ENCODE data around the gene PIAS1.
A peak's percentile ranks its signal among the peaks of the same experiment; 100 is the strongest.
"Not testable (repeated sequence)": the region's sequence is repeated elsewhere in the genome, so short reads cannot be mapped to it uniquely, and the experiment has no call there.

The PIAS1 gene

DNA sequence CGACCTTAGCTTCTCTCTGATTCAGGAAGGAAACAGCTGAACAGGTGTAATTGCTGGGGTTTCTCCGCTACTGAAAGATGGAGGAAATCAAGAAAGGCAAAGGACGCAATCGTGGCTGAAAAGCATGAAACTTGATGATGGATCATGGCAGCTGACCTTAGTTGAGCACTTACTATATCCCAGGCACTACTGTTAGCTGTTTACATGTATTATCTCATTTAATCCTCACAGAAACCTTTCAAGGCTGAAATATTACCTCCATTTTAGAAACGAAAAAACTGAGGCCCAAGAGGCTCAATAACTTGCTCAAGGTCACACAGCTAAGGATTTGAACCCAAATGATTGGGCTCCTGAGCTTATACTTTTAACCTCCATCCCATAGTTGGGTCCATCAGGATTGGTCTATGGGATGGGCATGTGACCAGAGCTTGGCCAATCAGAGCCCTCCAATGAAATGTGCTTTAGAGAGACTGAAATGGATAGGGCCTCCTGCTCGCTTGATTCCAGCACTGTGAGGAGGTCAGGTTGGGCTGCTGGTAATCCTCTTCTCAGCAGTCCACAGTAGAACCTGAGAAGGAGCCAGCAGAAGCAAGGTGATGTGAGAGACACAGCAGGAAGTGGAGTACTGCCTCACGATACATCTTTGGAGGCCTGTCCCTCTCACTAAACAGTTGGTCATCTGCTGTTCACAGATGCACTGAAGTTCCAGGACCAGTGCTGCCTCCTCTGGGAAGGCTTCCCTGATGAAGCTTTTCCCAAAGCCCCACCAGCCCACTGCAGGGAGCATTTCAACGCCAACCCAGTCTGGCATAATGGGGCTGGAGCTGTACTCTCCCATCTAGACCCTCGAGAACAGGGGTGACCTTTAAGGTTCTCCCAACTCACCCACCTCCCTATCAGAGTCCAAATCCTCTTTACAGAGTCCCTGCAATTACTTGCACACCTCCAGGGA, 165.0 kb downstream of the PIAS1 start:
- no peak for DNase-seq (ENCODE audit: low read depth)

DNA sequence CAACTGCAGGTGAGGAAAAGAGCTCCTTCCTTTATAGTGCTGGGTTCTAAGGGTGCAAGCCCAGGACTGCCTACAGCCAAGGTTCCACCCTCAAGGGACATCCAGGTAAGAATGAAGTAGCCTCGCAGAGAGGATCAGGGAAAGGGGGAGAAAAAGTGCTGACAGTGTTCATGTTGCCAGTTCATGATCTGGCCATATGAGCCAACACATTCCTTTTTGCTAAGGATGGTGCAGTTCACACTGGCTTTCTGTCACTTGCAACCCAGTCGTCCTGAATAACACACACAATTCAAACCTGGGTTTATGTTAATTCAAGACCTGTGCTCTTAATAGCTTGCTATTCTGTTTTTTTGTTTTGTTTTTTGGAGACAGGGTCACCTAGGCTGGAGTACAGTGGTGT, 166.4 kb downstream of the PIAS1 start:
- DNase-seq (ENCODE audit: low read depth) = no peak

DNA sequence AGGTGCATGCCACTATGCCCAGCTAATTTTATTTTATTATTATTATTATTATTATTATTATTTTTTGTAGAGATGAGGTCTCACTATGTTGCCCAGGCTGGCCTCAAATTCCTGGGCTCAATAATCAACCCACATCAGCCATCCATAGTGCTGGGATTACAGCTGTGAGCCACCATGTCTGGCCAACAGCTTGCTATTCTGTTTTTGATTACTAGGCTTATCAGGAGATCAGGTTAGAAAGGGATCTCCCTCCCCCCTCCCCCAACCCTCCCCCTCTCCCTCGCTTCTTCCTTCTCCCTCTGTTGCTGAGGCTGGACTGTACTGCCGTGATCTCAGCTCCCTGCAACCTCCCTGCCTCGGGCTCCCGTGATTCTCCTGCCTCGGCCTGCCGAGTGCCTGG, 166.9 kb downstream of the PIAS1 start:
- DNase-seq (ENCODE audit: low read depth) = no peak

DNA sequence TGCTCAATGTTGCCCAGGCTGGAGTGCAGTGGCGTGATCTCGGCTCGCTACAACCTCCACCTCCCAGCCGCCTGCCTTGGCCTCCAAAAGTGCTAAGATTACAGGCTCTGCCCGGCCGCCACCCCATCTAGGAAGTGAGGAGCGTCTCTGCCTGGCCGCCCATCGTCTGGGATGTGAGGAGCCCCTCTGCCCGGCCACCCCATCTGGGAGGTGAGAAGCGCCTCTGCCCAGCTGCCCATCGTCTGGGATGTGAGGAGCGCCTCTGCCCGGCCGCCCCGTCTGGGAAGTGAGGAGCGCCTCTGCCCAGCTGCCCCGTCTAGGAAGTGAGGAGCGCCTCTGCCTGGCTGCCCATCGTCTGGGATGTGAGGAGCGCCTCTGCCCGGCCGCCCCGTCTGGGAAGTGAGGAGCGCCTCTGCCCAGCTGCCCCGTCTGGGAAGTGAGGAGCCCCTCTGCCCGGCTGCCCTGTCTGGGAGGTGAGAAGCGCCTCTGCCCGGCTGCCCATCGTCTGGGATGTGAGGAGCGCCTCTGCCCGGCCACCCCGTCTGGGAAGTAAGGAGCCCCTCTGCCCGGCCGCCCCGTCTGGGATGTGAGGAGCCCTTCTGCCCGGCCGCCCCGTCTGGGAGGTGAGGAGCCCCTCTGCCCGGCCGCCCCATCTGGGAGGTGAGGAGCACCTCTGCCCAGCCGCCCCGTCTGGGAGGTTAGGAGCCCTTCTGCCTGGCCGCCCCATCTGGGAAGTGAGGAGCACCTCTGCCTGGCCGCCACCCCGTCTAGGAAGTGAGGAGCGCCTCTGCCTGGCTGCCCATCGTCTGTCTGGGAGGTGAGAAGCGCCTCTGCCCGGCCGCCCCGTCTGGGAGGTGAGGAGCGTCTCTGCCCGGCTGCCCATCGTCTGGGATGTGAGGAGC, 167.7 kb downstream of the PIAS1 start:
- not testable (repeated sequence) for DNase-seq (ENCODE audit: low read depth)

DNA sequence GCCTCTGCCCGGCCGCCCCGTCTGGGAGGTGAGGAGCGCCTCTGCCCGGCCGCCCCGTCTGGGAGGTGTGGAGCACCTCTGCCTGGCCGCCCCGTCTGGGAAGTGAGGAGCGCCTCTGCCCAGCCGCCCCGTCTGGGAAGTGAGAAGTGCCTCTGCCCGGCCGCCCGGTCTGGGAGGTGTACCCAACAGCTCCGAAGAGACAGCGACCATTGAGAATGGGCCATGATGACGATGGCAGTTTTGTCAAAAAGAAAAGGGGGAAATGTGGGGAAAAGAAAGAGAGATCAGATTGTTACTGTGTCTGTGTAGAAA, 168.3 kb downstream of the PIAS1 start:
- DNase-seq (ENCODE audit: low read depth) = not testable (repeated sequence)

DNA sequence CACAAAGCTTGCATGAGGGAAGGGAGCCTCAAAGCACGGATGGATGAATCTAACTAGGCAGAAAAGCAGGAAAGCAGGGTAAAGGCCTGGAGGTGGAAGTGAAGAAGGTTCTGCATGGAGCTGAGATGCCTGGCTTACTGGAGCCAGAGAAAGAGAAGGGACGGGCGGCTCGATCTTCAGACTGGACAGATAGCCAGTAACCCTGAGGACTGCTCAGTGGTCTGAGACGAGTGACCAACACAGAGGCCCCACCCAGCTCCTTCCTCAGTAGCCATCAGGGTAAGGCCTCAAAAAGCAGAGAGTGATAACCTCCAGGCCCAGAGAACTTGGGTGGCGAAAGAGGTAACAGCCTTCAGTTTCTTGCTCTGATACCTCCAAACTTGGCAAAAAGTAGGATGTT, 169.1 kb downstream of the PIAS1 start:
- no peak for DNase-seq (ENCODE audit: low read depth)

DNA sequence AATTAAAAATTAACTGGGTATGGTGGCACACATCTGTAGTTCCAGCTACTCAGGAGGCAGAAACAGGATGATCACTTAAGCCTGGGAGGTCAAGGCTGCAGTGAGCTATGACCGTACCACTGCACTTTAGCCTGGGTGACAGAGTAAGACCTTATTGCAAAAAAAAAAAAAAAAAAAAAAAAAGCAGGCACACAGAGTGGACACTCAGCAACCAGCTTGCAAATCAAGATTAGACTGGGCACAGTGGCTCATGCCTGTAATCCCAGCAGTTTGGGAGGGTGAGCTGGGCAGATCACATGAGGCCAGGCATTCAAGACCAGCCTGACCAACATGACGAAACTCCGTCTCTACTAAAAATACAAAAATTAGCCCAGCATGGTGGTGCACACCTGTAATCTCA, 170.0 kb downstream of the PIAS1 start:
- DNase-seq (ENCODE audit: low read depth) = no peak

DNA sequence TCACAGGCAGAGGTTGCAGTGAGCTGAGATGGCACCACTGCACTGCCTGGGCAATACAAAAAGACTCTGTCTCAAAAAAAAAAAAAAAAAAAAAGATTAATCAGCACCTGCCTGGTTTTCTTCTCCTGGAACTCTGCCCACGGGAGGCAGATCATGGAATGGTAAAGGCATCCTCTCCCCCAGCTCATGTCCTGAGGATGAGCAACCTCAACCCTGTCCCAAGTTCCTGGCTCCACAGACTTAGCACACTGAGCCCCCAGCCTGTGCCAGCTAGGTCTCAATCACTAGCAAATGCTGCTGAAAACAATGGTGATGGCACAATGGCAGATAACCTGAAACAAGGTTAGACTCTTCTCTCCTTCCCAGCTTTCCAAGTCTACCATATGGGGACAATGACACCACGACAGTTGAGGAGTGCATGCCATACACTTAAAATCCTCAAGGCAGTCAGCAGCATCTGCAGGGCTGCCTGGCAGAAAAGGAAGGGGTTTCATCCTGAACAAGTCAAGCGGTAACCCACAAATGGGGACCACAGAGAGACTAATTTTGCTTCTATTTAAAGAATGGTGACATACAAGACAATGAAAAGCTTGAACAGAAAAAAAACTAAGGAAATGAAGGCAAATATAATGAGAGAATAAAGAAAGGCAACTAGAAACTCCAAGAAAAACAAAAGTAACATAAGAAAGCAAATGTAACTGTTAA, 170.6 kb downstream of the PIAS1 start:
- DNase-seq (ENCODE audit: low read depth) = no peak

DNA sequence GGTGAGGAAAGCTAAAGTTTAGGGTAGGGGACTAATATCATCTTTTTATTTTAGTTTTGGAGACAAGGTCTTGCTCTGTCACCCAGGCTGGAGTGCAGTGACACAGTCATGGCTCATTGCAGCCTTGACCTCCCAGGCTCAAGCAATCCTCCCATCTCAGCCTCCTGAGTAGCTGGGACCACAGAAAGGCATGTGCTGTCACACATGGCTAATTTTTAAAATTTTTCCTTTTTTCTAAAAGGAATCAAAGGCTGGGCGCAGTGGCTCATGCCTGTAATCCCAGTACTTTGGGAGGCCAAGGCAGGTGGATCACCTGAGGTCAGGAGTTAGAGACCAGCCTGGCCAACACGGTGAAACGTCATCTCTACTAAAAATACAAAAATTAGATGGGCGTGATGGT, 171.3 kb downstream of the PIAS1 start:
- not testable (repeated sequence) for DNase-seq (ENCODE audit: low read depth)

DNA sequence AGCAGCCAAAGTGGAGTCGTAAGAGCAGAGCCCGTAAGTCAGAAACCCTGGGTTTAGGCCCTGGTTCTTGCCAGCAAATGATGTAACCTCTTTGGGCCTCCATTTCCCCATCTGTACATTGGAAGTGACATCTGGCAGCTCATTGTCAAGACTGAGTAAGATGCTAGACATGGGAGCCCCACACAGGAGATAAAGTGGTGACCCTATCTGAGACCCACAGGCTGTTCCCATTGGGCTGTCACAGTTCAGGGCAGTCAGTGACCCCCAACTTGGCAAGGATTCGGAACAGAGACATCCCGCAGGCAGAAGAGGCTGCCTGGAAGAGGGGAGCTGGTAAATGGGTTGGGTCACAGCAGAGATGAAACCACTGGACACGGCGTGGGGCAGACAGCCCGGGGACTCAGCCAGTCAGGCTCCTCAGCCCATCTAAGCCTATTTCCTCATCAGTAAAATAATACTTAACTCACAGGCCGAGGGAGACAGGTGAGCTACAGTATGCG, 173.6 kb downstream of the PIAS1 start:
- no peak for DNase-seq (ENCODE audit: low read depth)

DNA sequence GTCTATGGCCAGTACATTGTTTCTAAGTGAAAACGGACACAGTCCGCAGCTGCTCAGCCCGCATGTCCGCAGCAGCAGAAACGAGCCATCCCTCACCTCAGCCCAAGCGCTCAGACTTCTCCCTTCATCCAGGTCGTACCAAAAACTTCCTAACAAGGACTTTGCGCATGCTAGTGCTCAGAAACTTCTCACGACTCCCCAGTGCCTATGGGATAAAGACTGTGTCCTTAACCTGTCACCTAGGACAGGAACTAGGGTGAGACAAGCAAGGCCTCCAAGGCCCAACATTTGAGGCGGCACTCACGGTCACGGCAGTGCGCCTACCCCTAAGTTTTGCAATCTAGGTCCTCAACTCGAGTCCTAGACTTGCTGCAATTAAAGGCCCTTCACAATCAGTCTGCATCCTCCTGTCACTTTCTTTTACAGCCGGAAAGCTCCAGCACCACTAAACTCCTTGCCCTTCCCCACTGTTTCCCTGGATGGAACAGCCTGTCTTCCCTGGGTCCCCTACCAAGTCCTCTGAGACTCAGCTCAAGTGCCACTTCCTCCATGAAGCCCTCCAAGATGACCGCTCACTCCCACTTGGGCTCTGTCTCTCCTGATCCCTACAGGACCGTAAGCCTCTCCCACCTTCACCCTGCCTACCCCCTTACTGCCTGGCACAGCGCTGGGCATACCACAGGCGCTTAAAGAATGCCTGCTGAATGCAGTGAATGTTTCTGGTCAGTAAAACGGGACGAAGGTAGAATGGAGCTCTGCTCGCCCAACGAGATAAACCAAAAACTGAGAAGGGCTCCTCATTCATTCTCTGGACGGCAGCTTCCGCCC, 174.2 kb downstream of the PIAS1 start:
- no peak for DNase-seq (ENCODE audit: low read depth)

DNA sequence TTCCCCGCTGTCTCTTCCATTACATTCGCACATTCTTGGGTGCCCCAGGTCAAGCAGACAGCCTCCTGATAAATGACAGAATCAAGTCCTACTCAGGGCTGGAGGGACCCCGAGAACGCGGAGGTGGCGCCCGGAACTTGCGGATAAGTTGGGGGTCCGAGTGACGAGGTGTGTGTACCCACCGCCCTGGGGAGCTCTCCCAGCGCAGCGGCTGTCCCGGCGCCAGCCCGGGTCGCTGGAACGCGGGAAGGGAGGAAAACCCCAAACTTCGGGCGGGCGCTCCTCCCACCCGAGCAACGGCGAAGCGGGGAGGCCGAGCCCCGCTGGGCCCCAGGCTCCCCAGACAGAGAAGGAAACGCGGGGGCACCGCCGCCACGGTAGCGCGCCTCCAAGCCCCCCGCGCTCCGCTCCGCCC, 174.9 kb downstream of the PIAS1 start:
- DNase-seq (ENCODE audit: low read depth) = no peak

DNA sequence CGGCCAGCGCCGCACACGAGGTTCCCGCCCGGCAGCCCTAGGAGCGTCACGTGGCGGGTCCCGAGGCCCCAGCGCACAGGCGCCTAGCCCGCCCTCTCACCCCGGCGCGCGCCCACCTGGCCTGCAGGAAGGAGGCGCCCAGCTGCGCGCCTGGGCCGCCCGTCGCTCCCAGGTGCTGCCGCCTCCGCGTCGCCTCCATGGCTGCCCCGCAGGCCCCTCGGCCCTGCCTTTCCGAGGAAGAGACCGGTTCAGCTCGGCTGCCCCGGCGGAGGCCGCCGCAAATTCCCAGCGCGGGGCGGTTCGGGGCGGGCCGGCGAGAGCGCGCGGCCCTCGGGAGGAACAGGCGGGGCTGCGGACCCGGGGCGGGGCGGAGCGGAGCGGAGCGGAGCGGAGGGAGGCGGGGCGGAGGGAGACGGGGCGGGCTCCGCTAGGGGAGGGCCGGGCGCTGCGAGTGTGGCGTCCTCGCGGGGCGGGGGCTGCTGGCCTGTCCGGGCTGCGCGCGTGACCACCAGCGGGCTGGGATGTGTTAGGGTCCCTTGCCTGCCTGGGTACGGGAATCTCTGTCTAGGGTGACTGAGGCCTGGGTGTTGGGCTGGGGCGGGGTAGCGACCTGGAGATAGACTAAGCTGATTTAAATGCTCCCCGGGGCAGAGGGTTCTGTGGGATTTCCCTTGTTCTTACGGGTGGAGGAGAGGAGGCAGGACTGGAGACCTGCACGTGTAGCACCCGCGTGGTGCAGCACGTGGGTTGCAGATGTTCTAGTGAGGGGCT, 175.5 kb downstream of the PIAS1 start, which contains the start of gene CLN6:
CLN6 (minus strand) TSS at position 343 of the 771 bp plus-strand sequence; CDS start at position 199, 144 bp downstream.
- DNase-seq (ENCODE audit: low read depth) = peak; percentile 62

DNA sequence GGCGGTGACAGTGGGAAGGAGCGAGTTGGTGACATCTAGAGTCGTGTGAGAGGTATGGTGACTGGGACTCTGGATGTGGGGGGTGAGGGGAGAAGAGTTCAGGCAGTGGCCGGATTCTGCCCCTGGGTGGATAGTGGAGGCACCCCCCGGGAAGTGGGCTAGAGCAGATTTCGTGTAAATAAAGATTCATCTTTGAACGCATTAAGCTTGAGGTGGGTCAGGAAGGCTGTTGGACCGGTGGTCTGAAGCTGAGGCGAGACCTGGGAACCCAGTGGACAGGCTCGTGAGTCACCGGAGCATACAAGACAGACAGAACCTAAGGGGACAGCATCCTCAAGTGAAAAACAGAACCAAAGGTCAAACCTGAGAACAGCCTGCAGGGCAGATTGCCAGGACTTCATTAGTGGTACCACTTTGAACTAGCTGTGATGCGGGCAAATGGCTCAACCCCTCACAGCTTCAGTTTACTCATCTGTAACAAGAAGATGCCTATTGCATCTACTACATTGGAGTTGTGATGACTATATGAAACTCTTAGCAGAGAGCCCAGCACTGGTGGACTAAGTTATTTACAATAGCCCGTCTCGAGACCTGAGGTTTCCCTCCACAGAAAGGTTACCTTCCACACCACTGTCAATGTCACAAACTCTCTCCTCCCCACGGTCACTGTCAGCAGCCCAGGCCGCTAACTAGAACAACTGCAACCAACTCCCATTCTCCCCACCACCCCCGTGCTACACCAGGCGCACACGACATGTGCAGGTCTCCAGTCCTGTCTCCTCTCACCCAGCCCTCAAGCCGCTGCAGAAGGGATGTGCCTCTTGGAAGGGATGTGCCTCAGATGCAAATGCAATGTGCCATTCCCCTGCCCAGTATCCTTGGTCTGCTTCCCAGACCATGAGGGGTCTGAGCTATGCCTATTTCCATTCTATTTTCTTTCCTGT, 176.3 kb downstream of the PIAS1 start:
- no peak for DNase-seq (ENCODE audit: low read depth)

DNA sequence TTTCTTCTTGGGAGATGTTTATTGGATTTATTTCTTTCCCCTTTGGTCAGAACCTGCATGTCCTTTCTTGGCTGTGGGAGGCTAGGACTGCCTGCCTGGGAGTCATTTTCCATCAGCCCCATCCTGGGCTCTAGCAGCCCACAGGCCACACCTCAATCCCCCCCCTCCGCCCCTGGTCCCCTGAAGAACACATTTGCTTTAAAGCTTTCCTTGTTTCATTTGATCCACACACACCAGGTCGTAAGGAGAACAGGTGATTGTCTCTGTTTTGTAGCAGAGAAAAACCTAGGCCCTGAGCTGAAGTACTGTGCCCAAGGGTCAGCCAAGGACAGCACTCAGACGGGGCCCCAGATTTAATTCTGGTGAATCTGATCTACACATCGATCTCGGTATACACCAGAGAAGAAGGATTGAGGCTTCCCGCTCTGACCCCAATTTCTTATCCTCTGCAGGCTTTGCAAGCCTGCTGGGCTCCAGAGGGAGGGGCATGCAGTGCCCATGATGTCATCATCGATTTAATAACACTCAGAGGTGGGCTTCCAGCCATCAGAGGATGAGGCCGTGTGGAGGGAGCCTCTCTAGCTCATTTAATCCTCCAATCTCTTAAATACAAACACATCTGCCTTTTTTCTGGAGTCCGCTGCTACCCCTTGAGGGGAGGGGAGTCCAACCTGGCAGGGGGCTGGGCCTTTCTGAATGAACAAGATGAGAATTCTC, 177.1 kb downstream of the PIAS1 start:
- no peak for DNase-seq (ENCODE audit: low read depth)

DNA sequence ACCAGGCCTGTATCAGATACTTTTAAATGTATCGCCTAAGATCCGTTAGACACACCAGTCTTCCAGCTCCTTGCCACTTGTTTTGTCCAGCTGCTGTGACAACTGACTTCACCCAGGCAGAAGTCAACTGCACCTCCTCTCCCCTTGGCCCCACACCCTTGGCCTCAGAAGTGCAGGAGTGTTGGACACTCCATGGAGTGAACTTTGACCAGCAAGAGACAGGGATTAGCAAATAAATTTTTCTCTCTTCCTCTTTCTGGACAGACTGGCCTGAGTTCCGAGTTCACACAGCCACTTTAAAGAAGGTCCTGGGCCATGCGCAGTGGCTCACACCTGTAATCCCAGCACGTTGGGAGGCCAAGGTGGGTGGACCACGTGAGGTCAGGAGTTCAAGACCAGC, 178.3 kb downstream of the PIAS1 start:
- DNase-seq (ENCODE audit: low read depth) = no peak

DNA sequence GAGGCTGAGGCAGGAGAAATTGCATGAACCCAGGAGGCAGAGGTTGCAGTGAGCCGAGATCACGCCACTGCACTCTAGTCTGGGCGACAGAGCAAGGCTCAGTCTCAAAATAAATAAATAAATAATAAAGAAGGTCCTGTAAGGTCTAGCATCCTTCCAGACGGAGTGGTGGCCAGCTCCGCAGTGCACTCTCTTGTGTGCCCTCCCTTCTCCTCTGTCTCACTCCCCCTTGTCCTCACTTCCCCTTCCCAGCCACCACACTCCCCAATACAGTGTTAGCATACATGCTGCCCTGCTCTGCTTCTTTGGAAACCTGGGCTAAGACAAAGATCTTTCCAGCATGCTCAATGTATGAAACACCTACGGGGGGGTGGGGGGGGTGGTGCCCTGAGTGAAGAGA, 178.8 kb downstream of the PIAS1 start:
- no peak for DNase-seq (ENCODE audit: low read depth)

DNA sequence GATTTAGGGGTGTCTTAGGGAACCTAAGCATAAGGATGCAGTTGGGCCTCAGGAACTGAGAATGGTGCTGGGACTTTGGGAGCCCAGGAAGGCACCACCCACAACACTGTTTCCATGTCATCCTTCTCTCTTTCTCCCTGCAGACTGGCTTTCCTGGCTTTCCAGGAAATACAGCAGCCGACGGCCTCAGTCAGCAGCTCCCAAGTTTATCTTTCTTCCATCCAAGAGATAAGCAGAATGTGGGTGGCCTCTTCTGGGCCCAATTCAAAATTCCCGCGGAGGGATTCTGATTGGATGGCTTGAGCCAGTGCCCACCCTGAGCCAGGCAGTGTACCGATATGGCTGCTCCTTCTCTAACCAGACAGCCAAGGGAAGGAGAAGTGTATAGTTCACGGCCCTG, 179.9 kb downstream of the PIAS1 start:
- no peak for DNase-seq (ENCODE audit: low read depth)

DNA sequence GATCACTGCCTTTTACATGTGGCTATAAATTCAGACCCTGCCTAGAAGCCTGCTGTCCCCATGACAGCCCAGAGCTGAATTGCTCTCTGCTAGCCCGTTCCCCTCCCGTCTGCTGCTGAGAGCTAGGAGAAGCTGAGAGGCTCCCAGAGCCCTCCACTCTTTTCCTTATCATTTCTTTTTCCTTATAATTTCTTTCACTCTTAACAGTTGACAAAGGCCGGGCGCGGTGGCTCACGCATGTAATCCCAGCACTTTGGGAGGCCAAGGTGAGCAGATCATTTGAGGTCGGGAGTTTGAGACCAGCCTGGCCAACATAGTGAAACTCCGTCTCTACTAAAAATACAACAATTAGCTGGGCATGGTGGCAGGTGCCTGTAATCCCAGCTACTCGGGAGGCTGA, 180.4 kb downstream of the PIAS1 start:
- DNase-seq (ENCODE audit: low read depth) = not testable (repeated sequence)

Measured in stimulated activated CD8-positive, alpha-beta memory T cell treated with anti-CD3 and anti-CD28 coated beads, Interleukin-12 subunit alpha, Interleukin-12 subunit beta, amount 100 ng/mL, for 1 hour (primary cell).